Stimulated activated CD8-positive, alpha-beta memory T cell treated with anti-CD3 and anti-CD28 coated beads, Interleukin-15, amount 100 ng/mL, for 48 hours (primary cell): ENCODE measurements around the gene RAD50.
"Not testable (repeated sequence)": the region's sequence is repeated elsewhere in the genome, so short reads cannot be mapped to it uniquely, and the experiment has no call there.

Experiments used
- DNase-seq, 2 donors: peaks; one replicate each; pipeline ENCODE4 v3.0.0-alpha.2; 2020; ENCODE audit warnings: low read depth in 2 of 2

Gene RAD50

DNA sequence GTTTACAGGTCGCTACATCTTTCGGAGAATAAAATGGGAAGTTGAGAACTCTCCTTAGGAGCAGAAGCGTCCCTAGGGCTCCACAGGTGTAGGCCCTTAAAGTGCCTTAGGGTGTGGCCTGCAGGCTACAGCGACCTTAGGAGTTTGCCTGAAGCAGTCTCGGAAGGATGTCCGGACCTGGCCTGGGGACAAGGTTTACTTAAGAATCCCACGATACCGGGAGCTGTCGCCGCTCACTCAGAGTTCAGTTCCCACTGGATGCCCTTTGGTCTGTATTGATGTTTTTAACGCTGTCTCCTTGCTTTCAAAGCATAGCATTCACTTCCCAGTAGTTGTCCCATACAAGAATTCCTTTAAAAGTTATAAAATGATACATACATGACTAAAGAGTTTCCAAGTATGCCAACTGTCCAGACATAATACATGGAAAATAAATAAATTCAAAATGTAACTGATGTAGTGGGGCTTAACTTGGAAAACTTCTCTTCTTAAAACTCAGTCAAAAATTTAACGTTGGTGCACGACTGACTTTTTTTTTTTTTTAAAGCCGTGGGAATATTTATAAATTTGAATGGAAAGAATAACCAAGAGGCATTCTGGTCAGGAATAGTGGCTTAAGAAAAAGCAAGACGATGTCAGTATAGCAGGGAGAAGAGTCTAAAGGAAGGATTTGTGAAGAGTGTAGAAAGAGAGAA, 848 bp downstream of the RAD50 start:
- peak; percentile 21 to 24 for DNase-seq

DNA sequence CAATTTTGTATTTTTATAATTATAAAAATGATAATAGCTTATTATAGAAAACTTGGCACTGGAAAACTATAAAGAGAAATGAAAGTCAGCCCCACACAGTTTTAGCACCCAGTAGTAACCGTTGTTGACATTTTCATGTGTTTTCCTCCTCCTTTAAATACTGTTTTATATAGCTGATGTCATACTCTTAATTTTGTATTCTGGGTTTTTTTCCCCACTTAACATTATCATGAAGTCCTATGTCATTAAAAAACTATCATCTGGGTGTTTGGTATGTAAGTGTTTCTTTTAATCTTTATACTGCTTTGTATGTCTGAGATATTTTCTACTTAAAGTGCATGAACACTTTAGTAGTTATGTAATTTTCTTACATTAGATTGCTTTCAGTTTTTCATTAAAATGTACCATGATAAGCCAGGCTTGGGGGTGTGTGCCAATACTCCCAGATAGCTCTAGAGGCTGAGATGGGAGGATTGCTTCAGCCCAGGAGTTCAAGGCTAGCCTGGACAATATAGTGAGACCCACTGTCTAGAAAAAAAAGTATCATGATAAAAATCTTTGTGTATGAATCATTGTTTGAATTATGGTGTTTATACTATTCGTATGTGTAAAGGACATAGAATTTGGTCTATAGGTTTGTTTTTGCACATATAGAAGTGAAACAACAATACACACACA, 2.7 kb downstream of the RAD50 start:
- DNase-seq: no peak

GRCh38 chr5:132561601-132562000, 4.8 kb downstream of the RAD50 start:
- no peak for DNase-seq

GRCh38 chr5:132564555-132564954, 7.8 kb downstream of the RAD50 start:
- not testable (repeated sequence) for DNase-seq

DNA sequence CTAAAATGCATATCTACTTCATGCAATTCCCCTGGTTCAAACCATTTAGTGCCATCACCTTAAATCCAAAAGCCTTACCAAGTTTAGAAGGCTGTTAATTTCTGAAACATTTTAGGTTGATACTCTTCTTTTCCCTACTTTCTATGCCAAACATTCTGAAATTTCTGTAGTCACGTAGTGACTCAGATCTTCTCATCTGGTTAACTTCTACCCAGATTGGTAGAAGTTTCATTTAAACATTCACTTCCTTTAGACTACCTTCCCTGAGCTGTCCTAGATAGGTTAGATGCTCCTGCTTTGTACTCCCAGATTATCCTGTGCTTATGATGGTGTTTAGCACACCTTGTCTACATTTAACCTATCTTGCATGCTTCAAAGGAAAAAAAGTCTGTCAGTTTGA, 9.9 kb downstream of the RAD50 start:
- no peak for DNase-seq

DNA sequence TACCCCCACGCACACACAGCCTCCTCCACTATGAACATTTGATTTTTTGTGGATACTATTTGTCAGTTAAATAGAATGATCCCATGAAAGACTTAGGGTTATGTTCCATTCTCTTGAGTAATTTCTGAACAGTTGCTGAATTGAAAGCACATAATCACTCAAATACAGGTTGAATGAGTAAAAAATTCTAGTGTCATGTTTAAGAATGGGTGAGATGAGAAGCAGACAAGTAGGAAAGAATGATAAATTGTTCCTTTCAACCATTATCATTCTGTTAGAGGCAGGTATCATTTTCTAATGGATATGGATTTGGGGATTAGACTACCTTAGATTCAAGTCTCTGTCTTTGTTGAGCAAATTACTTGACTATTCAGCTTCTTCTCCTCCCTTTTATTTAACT, 19.3 kb downstream of the RAD50 start:
- no peak for DNase-seq

DNA sequence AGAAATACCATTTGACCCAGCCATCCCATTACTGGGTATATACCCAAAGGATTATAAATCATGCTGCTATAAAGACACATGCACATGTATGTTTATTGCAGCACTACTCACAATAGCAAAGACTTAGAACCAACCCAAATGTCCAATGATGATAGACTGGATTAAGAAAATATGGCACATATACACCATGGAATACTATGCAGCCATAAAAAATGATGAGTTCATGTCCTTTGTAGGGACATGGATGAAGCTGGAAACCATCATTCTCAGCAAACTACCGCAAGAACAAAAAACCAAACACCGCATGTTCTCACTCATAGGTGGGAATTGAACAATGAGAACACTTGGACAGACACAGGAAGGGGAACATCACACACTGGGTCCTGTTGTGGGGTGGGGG, 27.8 kb downstream of the RAD50 start:
- DNase-seq: not testable (repeated sequence)

- no peak for DNase-seq
Observed at GRCh38 chr5:132586063-132586462, 29.3 kb downstream of the RAD50 start.

DNA sequence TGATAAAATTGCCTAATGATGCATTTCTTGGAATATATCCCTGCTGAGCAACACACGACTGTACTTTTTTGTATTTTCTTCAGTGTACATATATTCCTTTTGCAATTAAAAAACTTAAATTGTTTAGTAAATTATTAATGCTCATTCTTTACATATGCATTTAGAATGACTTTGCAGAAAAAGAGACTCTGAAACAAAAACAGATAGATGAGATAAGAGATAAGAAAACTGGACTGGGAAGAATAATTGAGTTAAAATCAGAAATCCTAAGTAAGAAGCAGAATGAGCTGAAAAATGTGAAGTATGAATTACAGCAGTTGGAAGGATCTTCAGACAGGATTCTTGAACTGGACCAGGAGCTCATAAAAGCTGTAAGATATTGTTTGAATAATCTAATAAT, 32.7 kb downstream of the RAD50 start:
- DNase-seq: no peak

DNA sequence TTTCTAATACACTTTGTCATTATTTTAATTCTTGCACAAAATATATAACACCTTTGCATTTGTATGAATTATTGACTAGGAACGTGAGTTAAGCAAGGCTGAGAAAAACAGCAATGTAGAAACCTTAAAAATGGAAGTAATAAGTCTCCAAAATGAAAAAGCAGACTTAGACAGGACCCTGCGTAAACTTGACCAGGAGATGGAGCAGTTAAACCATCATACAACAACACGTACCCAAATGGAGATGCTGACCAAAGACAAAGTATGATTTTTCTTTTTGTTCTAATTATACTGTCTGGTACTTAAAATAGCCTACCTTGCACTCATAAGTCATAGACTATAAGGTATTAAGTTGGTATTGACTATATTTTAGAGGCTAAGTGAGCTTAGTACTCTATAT, 34.4 kb downstream of the RAD50 start:
- DNase-seq: no peak

GRCh38 chr5:132592521-132592920, 35.7 kb downstream of the RAD50 start:
- no peak for DNase-seq

DNA sequence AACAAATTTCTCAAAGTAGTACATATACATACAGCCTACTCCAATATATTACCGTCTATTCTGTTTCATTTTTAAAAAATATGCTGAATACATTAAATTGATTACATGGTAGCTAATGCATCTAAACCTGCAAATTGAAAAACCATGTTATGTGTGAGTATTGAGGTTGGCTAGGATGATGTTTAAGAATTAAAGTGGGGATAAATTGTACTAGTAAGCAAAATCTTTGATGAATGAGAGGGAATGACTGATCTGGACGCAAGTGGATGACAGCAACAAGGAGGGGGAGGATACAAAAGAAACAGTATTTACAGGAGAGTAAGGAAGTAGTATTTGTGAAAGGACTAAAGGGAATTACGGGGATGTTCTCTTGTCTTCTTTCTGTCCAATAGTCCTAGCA, 37.4 kb downstream of the RAD50 start:
- DNase-seq: no peak

DNA sequence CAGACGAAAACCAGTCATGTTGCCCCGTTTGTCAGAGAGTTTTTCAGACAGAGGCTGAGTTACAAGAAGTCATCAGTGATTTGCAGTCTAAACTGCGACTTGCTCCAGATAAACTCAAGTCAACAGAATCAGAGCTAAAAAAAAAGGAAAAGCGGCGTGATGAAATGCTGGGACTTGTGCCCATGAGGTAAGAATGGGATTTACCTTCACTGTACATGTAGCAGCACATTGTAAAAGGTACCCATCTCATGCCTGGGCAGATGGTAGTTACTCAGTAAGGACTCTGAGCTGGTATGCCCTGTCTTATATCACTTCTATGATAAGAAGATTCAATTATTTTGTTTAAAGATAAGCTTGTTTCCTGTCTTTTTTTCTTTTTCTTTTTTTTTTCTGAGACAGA, 38.8 kb downstream of the RAD50 start:
- no peak for DNase-seq

GRCh38 chr5:132601071-132601728, 44.4 kb downstream of the RAD50 start:
- no peak for DNase-seq

GRCh38 chr5:132607095-132607494, 50.3 kb downstream of the RAD50 start:
- no peak for DNase-seq

DNA sequence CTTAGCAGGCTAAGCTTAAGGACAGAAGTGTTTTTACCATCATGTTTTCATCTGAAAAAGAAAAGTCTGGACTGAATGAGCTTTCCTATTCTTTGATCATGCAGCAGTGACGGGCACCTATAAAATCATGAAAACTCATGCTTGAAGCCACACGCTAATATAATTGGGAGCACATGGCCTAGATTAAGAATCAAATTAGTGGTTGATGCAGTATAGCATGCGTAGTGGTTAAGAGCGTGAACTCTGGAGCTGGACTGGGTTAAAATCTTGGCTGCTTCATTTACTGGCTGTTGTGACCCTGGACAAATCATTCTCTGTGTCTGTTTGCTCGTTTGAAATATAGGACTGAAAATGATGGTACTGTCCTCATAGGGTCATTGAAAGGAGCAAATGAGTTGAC, 51.3 kb downstream of the RAD50 start:
- DNase-seq: no peak

DNA sequence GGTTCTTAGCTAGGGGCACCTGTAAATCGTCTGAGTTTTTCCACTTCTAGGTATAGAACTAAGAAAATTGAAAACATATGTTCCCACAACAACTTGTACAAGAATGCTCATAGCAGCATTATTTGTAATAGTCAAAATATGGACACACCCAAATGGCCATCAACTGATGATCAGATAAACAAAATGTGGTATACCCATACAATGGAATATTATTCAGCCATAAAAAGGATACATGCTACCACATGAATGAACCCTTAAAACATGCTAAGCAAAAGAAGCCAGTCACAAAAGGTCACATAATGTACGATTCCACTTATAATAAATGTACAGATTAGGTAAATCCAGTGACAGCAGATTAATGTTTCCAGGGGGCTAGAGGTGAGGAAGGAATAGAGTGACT, 55.2 kb downstream of the RAD50 start:
- DNase-seq: no peak

- DNase-seq: no peak
Observed at GRCh38 chr5:132612846-132613245, 56.1 kb downstream of the RAD50 start.

DNA sequence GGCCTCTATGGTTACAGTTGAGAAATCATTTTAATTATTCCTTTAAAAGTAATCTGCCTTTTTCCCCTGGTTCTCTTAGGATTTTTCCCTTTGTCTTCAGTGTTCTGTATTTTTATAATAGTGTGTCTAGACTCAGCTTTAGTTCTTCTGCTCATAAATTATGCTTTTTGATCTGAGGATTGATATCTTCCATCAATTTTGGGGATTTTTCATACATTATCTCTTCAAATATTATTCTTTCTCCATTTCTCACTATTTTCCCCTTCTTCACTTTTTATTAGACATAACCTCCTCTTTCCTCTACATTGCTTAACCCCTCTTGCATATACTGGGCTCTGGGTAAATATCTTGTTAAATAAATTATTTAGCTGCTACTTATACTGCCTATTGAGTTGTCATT, 64.9 kb downstream of the RAD50 start:
- DNase-seq: no peak

DNA sequence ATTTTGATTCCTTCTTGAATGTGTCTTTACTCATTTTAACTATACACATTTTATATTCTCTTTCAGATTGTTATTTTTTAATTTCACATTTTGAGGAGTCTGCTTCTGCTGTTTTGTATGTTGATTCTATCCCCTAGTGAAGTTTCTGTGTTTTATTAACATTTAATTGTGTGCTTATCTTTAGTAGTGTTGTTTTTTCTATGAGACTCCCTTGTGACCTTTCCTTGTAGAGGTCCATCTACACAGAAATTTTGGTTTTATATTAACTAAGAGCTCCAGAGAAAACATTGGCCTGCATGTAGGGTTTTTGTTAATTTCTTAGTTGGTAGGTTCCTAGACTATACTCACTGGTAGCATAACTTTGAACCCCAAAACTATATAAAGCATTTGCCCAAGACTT, 65.8 kb downstream of the RAD50 start:
- DNase-seq: no peak

DNA sequence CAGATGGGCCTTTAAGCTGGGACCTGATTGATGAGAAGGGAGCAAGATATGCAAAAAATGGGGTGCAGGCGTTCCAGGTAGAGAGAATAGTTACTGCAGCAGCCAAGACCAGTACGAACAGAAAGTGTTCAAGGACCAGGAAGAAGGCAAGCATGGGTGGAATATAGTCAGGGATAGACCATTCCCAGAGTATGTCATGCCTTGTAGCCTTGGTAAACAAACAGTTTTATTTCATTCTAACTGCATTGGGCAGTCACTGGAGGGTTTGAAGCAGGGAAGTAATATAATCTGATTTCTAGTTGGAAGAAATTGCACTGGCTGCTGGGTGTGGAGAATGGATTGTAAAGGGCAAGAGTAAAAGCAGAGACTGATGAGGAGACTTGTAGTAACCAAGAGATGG, 70.7 kb downstream of the RAD50 start:
- no peak for DNase-seq

GRCh38 chr5:132628814-132629213, 72.0 kb downstream of the RAD50 start:
- DNase-seq: no peak

- no peak for DNase-seq
Observed at GRCh38 chr5:132629230-132629944, 72.6 kb downstream of the RAD50 start.
